HEK293 (cell line): Measurements from ENCODE around the gene KLHL40.

ENCODE experiments used
- RBAK ChIP-seq: fragments of 450-650 bp; formaldehyde crosslinking; IDR thresholded peaks from 2 replicates; pipeline ENCODE4 v1.5.1; 2016; ENCODE audit warnings: missing biosample characterization, missing genetic modification characterization
- ZFP3 ChIP-seq: fragments of 450-650 bp; formaldehyde crosslinking; IDR thresholded peaks from 2 replicates; pipeline ENCODE4 v1.5.1; 2016; ENCODE audit warnings: low read depth, missing biosample characterization, missing genetic modification characterization
- ZNF658 ChIP-seq: fragments of 450-650 bp; formaldehyde crosslinking; IDR thresholded peaks from 2 replicates; pipeline ENCODE4; 2016; ENCODE audit warnings: missing biosample characterization, missing genetic modification characterization
- ZNF768 ChIP-seq: fragments of 450-650 bp; formaldehyde crosslinking; IDR thresholded peaks from 2 replicates; pipeline ENCODE4 v1.5.1; 2018; ENCODE audit warnings: missing biosample characterization, mild to moderate bottlenecking, missing genetic modification characterization
- ZNF777 ChIP-seq: fragments of 450-650 bp; formaldehyde crosslinking; IDR thresholded peaks from 2 replicates; pipeline ENCODE4 v1.5.1; 2017; ENCODE audit warnings: missing biosample characterization, missing genetic modification characterization, borderline replicate concordance
- TF ChIP-seq, protein P1 (sequence below): fragments of 450-650 bp; formaldehyde crosslinking; IDR thresholded peaks from 2 replicates; pipeline ENCODE4 v1.5.1; 2016; ENCODE audit warnings: missing biosample characterization, missing genetic modification characterization
- TF ChIP-seq, protein P2 (sequence below): fragments of 450-650 bp; formaldehyde crosslinking; IDR thresholded peaks from 2 replicates; pipeline ENCODE4 v1.5.1; 2016; ENCODE audit warnings: missing biosample characterization, missing genetic modification characterization
- TF ChIP-seq, protein P3 (sequence below): sonication (generic); formaldehyde crosslinking; IDR thresholded peaks from 2 replicates; pipeline ENCODE4 v1.8.1; 2022; ENCODE audit warnings: mild to moderate bottlenecking, moderate library complexity, missing genetic modification reagents
- TF ChIP-seq, protein P4 (sequence below): fragments of 450-650 bp; formaldehyde crosslinking; IDR thresholded peaks from 2 replicates; pipeline ENCODE4 v1.5.1; 2016; ENCODE audit warnings: missing biosample characterization, missing genetic modification characterization

DNA sequence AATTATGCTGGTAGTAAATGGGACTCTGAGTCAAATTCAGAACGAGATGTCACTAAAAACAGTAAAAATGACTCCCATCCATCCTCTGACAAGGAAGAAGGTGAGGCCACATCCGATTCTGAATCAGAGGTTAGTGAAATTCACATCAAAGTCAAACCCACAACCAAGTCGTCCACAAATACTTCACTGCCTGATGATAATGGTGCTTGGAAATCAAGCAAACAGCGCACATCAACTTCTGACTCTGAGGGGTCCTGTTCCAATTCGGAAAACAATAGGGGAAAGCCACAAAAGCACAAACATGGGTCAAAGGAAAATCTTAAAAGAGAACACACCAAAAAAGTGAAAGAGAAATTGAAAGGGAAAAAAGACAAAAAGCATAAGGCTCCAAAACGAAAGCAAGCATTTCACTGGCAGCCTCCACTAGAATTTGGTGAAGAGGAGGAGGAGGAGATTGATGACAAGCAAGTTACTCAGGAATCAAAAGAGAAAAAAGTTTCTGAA, 46.9 kb upstream of the KLHL40 start:
- TF ChIP-seq, protein P1, sequence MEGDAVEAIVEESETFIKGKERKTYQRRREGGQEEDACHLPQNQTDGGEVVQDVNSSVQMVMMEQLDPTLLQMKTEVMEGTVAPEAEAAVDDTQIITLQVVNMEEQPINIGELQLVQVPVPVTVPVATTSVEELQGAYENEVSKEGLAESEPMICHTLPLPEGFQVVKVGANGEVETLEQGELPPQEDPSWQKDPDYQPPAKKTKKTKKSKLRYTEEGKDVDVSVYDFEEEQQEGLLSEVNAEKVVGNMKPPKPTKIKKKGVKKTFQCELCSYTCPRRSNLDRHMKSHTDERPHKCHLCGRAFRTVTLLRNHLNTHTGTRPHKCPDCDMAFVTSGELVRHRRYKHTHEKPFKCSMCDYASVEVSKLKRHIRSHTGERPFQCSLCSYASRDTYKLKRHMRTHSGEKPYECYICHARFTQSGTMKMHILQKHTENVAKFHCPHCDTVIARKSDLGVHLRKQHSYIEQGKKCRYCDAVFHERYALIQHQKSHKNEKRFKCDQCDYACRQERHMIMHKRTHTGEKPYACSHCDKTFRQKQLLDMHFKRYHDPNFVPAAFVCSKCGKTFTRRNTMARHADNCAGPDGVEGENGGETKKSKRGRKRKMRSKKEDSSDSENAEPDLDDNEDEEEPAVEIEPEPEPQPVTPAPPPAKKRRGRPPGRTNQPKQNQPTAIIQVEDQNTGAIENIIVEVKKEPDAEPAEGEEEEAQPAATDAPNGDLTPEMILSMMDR (tag by site-specific recombination) = no peak
- TF ChIP-seq RBAK (tag by site-specific recombination) = no peak
- no peak for TF ChIP-seq ZFP3 (tag by site-specific recombination)
- TF ChIP-seq, protein P2, sequence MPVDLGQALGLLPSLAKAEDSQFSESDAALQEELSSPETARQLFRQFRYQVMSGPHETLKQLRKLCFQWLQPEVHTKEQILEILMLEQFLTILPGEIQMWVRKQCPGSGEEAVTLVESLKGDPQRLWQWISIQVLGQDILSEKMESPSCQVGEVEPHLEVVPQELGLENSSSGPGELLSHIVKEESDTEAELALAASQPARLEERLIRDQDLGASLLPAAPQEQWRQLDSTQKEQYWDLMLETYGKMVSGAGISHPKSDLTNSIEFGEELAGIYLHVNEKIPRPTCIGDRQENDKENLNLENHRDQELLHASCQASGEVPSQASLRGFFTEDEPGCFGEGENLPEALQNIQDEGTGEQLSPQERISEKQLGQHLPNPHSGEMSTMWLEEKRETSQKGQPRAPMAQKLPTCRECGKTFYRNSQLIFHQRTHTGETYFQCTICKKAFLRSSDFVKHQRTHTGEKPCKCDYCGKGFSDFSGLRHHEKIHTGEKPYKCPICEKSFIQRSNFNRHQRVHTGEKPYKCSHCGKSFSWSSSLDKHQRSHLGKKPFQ (tag by site-specific recombination) = no peak
- TF ChIP-seq, protein P3, sequence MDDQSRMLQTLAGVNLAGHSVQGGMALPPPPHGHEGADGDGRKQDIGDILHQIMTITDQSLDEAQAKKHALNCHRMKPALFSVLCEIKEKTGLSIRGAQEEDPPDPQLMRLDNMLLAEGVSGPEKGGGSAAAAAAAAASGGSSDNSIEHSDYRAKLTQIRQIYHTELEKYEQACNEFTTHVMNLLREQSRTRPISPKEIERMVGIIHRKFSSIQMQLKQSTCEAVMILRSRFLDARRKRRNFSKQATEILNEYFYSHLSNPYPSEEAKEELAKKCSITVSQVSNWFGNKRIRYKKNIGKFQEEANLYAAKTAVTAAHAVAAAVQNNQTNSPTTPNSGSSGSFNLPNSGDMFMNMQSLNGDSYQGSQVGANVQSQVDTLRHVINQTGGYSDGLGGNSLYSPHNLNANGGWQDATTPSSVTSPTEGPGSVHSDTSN (CRISPR knock-in tag) = no peak
- TF ChIP-seq ZNF658 (tag by site-specific recombination) = no peak
- TF ChIP-seq, protein P4, sequence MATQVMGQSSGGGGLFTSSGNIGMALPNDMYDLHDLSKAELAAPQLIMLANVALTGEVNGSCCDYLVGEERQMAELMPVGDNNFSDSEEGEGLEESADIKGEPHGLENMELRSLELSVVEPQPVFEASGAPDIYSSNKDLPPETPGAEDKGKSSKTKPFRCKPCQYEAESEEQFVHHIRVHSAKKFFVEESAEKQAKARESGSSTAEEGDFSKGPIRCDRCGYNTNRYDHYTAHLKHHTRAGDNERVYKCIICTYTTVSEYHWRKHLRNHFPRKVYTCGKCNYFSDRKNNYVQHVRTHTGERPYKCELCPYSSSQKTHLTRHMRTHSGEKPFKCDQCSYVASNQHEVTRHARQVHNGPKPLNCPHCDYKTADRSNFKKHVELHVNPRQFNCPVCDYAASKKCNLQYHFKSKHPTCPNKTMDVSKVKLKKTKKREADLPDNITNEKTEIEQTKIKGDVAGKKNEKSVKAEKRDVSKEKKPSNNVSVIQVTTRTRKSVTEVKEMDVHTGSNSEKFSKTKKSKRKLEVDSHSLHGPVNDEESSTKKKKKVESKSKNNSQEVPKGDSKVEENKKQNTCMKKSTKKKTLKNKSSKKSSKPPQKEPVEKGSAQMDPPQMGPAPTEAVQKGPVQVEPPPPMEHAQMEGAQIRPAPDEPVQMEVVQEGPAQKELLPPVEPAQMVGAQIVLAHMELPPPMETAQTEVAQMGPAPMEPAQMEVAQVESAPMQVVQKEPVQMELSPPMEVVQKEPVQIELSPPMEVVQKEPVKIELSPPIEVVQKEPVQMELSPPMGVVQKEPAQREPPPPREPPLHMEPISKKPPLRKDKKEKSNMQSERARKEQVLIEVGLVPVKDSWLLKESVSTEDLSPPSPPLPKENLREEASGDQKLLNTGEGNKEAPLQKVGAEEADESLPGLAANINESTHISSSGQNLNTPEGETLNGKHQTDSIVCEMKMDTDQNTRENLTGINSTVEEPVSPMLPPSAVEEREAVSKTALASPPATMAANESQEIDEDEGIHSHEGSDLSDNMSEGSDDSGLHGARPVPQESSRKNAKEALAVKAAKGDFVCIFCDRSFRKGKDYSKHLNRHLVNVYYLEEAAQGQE (tag by site-specific recombination) = no peak
- no peak for TF ChIP-seq ZNF777 (tag by site-specific recombination)
- TF ChIP-seq ZNF768 (tag by site-specific recombination) = no peak
